PC-3 (cell line): Measurements from ENCODE around the gene EXOC1. TPM values are rescaled to one million over a fixed set of nuclear protein-coding genes. Genes with fewer than 3 reads are reported as not detected.

ENCODE experiments used
- ATAC-seq: fragments of 200-7000 bp; cut with Tn5 transposase; 2 replicates; pipeline ENCODE4 v1.9.1; 2020; ENCODE audit warnings: mild to moderate bottlenecking, moderate library complexity
- BruUV-seq: library from RNA; stranded (reverse); fragments of 400-500 nt; replicated peaks from 2 replicates; lab custom pipeline; 2021; lab: Mats Ljungman, UMichigan
- CTCF ChIA-PET: fragments of 300-600 bp; sonication (Branson Sonifier 250); formaldehyde crosslinking; loops from one replicate; lab custom pipeline; 2022; ENCODE audit warnings: antibody characterized with exemption; lab: Charles Lee
- POLR2A ChIA-PET: fragments of 300-600 bp; sonication (Branson Sonifier 250); formaldehyde crosslinking; loops from one replicate; lab custom pipeline; 2022; ENCODE audit warnings: antibody characterized with exemption; ENCODE audit not compliant: unreplicated experiment; lab: Charles Lee
- DNase-seq: peaks from one replicate; pipeline ENCODE4 v3.0.0-alpha.2; 2015
- H2AFZ ChIP-seq: fragments of 300-600 bp; sonication (generic); 2 replicates; pipeline ENCODE4 v1.6.0; 2016; ENCODE audit warnings: antibody characterized with exemption, low read length
- H3F3A ChIP-seq: fragments of 300-600 bp; sonication (generic); one replicate; pipeline ENCODE4 v1.6.0; 2017; ENCODE audit warnings: antibody characterized with exemption, low read length, control low read depth, mild to moderate bottlenecking; ENCODE audit not compliant: unreplicated experiment
- H3K27ac ChIP-seq: fragments of 300-600 bp; sonication (generic); 2 replicates; pipeline ENCODE4 v1.5.1; 2016; ENCODE audit warnings: mild to moderate bottlenecking, low read length
- H3K27me3 ChIP-seq: fragments of 300-600 bp; sonication (generic); 2 replicates; pipeline ENCODE4 v1.6.1; 2016; ENCODE audit warnings: low read length, mixed read lengths
- H3K36me3 ChIP-seq: fragments of 300-600 bp; sonication (generic); 2 replicates; pipeline ENCODE4 v1.6.1; 2016; ENCODE audit warnings: low read depth, mixed run types, low read length, mixed read lengths
- H3K4me1 ChIP-seq: fragments of 300-600 bp; sonication (generic); 2 replicates; pipeline ENCODE4 v1.5.1; 2016; ENCODE audit warnings: low read length; ENCODE audit not compliant: insufficient read depth
- H3K4me2 ChIP-seq: fragments of 300-600 bp; sonication (generic); 2 replicates; pipeline ENCODE4 v1.6.0; 2016; ENCODE audit warnings: low read length
- H3K4me3 ChIP-seq: fragments of 300-600 bp; sonication (generic); 2 replicates; pipeline ENCODE4 v1.5.1; 2016; ENCODE audit warnings: mild to moderate bottlenecking, low read length, mixed read lengths
- H3K79me2 ChIP-seq: fragments of 300-600 bp; sonication (generic); 2 replicates; pipeline ENCODE4 v1.6.1; 2017; ENCODE audit warnings: low read length, mixed read lengths
- H3K9ac ChIP-seq: fragments of 300-600 bp; sonication (generic); 2 replicates; pipeline ENCODE4 v1.6.0; 2016; ENCODE audit warnings: mild to moderate bottlenecking, low read length
- H3K9me2 ChIP-seq: fragments of 300-600 bp; sonication (generic); replicated peaks from 2 replicates; pipeline ENCODE4 v1.6.1; 2016; ENCODE audit warnings: mixed run types, low read length, mixed read lengths
- H3K9me3 ChIP-seq: fragments of 300-600 bp; sonication (generic); 2 replicates; pipeline ENCODE4 v1.6.1; 2016; ENCODE audit warnings: low read length, mixed read lengths
- H4K20me1 ChIP-seq: fragments of 300-600 bp; sonication (generic); 2 replicates; pipeline ENCODE4 v1.6.1; 2016; ENCODE audit warnings: low read length, mixed read lengths
- CTCF ChIP-seq: fragments of 300-600 bp; sonication (generic); conservative IDR thresholded peaks from 2 replicates; pipeline ENCODE4 v1.5.1; 2017; ENCODE audit warnings: antibody characterized with exemption, low read depth, mild to moderate bottlenecking, low read length
- EZH2 ChIP-seq: fragments of 300-600 bp; sonication (generic); IDR thresholded peaks from one replicate; pipeline ENCODE4 v1.6.1; 2017; ENCODE audit warnings: antibody characterized with exemption, mild to moderate bottlenecking, low read length; ENCODE audit not compliant: unreplicated experiment
- EZH2phosphoT487 ChIP-seq: fragments of 300-600 bp; sonication (generic); IDR thresholded peaks from 2 replicates; pipeline ENCODE4 v1.6.1; 2018; ENCODE audit warnings: mild to moderate bottlenecking, antibody characterized with exemption, low read length, borderline replicate concordance
- intact Hi-C: fragments of 100-400 bp; cut with micrococcal nuclease; formaldehyde crosslinking; loops from 2 replicates; pipeline ENCODE4 v1.9.0; 2023
- total RNA-seq: library from RNA; depleted of rRNA; stranded (reverse); fragments of >200 nt; gene quantifications from 2 replicates; pipeline ENCODE4 v1.2.3, GENCODE V29; 2014

Gene EXOC1
- total RNA-seq, 1 experiment from 2014 or later: 37.4 TPM

DNA sequence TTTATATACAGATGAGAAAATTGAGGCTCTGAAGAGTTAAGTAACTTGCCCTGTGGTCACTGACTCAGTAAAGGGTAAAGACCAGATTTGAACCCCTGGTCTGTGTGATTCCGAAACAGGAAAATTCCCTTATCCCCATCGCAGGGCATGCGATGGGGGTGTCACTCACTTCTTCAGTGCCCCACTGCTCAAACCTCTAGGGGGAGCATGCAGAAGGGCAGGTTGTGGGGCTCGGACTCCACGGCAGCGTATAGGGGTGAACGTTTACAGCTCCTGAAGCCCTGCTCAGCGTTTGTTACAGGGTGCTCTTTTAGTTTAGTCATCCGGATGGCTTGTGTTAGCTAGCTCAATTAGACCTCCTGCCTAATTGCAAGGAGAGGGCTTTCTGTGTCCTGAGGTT is 3.7 kb upstream of the EXOC1 start:
- no peak overlapping the region for H3K4me3 ChIP-seq
- DNase-seq (no peak), ATAC-seq (no peak)
- H3K9me3 ChIP-seq: no peaks in the 10 kb centered on the region
- peaks cover 10% of the 10 kb centered on the region for H3K4me1 ChIP-seq
- POLR2A ChIA-PET: no interaction called here
- H3K36me3 ChIP-seq: no peaks in the 10 kb centered on the region
- intact Hi-C loops: no loop called here
- no peak overlapping the region for H3K4me2 ChIP-seq
- H4K20me1 ChIP-seq: no peaks in the 10 kb centered on the region
- no peak overlapping the region for H3K27ac ChIP-seq
- TF ChIP-seq EZH2phosphoT487 (no peak), EZH2 (no peak), CTCF (peak; percentile 20; the same call in 1 of the 2 replicates)
- H3K79me2 ChIP-seq: peaks cover 11% of the 10 kb centered on the region
- H3K27me3 ChIP-seq: no peaks in the 10 kb centered on the region
- BruUV-seq: no TSS peak
- CTCF ChIA-PET: no interaction called here
- no peaks in the 10 kb centered on the region for H3K9me2 ChIP-seq
- no peaks in the 10 kb centered on the region for H3F3A ChIP-seq
- H3K9ac ChIP-seq: no peak overlapping the region
- H2AFZ ChIP-seq: no peak overlapping the region

DNA sequence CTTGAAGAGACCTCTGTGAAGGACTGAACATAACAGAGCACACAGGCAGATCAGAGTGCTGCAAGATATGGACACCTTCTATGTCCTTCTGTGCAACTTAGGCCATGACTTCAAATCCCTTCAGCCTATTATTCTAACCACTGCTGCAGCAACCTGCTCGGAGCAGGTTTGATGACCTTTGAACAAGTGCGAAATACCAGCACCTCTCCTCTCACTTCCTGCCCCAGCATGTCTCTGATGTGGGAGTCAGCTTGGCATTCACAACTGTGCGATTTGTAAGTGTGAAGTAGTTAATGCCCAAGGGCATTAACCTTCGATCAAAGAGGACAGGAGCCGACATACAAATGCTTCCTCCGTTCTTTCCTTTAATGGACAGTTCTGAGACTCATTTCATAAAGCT is 1.6 kb upstream of the EXOC1 start:
- Histone ChIP-seq H3K27ac (no peak overlapping the region), H2AFZ (no peak overlapping the region; the same call in 1 of the 2 replicates), H3K27me3 (no peaks in the 10 kb centered on the region), H3K9ac (no peak overlapping the region), H3K4me1 (peaks cover 17% of the 10 kb centered on the region), H3K36me3 (no peaks in the 10 kb centered on the region), H3K4me3 (no peak overlapping the region), H4K20me1 (no peaks in the 10 kb centered on the region), H3K79me2 (peaks cover 31% of the 10 kb centered on the region), H3K9me3 (no peaks in the 10 kb centered on the region), H3K4me2 (no peak overlapping the region), H3F3A (no peaks in the 10 kb centered on the region), H3K9me2 (no peaks in the 10 kb centered on the region)
- POLR2A ChIA-PET: no interaction called here
- intact Hi-C loops: no loop called here
- CTCF ChIA-PET: no interaction called here
- BruUV-seq: no TSS peak
- DNase-seq (peak; percentile 11), ATAC-seq (no peak)
- no peak for TF ChIP-seq CTCF
- TF ChIP-seq EZH2: no peak
- TF ChIP-seq EZH2phosphoT487: no peak

- peak; percentile 35 for ATAC-seq
Measured at GRCh38 chr4:55854129-55854528, 681 bp downstream of the EXOC1 start.

More at GRCh38 chr4:55854129-55854528, 681 bp downstream of the EXOC1 start:
- BruUV-seq: no TSS peak
- POLR2A ChIA-PET: no interaction called here
- H3K9ac ChIP-seq: peak overlapping the region; percentile 92
- no peaks in the 10 kb centered on the region for H3F3A ChIP-seq
- H3K79me2 ChIP-seq: peaks cover 40% of the 10 kb centered on the region
- H3K27ac ChIP-seq: no peak overlapping the region
- peak overlapping the region; percentile 97 for H3K4me2 ChIP-seq
- CTCF ChIA-PET: interaction anchor here (0.7 kb wide), 1 partner anchor 121 kb away, joined by 3 read pairs; no protein-coding TSS in a partner anchor
- no peaks in the 10 kb centered on the region for H3K9me3 ChIP-seq
- intact Hi-C loops: no loop called here
- no peaks in the 10 kb centered on the region for H3K9me2 ChIP-seq
- peaks cover 11% of the 10 kb centered on the region for H3K36me3 ChIP-seq
- H3K27me3 ChIP-seq: no peaks in the 10 kb centered on the region
- peak overlapping the region; percentile 88 for H2AFZ ChIP-seq
- DNase-seq: peak; percentile 14
- H3K4me3 ChIP-seq: peak overlapping the region; percentile 84
- H3K4me1 ChIP-seq: peaks cover 17% of the 10 kb centered on the region
- H4K20me1 ChIP-seq: no peaks in the 10 kb centered on the region
- TF ChIP-seq CTCF (no peak), EZH2phosphoT487 (no peak), EZH2 (no peak)
